GM19372 (cell line): ENCODE measurements around the gene TXNRD1.
A peak's percentile ranks its signal among the peaks of the same experiment; 100 is the strongest.
"Not testable (repeated sequence)": the region's sequence is repeated elsewhere in the genome, so short reads cannot be mapped to it uniquely, and the experiment has no call there.

Experiments
- ATAC-seq: cut with Tn5 transposase; IDR thresholded peaks from one replicate; pipeline ENCODE4 v1.9.1; 2021; ENCODE audit warnings: mild to moderate bottlenecking, low read depth, moderate library complexity; ENCODE audit not compliant: unreplicated experiment

Gene TXNRD1

DNA sequence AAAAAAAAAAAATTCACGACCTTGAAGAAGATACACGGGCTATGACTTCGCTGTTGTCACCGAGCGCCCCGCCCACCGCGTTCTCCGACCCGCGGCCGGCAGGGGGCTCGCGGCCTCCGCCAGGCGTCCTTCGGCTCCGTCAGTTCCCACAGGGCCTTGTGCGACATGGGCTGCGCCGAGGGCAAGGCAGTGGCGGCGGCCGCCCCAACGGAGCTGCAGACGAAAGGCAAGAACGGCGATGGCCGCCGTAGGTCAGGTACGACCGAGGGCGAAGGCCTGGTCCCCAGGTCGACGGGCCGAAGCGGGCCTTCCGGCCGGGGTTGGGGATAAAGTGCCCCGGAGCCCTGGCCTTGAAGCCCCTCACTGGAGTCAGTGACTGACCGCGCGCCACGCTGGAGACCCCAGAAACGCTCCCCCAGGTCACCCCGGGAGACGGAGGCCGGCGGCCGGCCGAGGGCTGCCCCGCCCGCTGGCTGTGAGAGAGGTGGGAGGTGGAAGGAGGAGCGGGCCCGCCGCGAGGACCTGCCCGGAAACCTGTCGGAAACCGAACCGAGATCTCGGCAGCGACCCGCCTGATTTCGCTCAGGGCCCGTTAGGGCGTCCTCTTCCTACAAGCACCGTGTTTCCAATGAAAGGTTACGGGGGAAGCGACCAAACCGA lies at the start of gene TXNRD1:
TSS of gene TXNRD1 (plus strand) at position 142 of the 660 bp plus-strand sequence. CDS start at position 166, 24 bp downstream.
- peak; percentile 91 for ATAC-seq

DNA sequence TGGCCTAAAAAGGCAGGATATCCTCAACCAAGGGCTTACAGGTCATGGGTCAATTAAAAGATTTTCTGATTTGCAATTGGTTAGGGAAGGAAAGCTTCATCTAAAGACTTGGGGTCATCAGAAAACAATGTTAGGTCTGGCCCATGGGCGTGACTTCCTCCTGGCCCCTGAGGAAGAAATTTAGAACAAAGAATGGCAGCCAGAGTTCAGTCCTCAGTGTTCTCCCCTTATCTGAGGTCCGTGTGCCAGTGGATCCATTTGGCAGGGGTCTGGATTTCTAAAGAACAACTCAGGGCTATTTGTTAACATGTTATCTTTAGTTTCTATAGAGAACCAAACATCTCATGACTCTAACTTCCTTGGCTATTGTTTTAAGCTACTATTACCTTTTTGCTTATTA lies 49.8 kb upstream of the TXNRD1 start:
- ATAC-seq: no peak

DNA sequence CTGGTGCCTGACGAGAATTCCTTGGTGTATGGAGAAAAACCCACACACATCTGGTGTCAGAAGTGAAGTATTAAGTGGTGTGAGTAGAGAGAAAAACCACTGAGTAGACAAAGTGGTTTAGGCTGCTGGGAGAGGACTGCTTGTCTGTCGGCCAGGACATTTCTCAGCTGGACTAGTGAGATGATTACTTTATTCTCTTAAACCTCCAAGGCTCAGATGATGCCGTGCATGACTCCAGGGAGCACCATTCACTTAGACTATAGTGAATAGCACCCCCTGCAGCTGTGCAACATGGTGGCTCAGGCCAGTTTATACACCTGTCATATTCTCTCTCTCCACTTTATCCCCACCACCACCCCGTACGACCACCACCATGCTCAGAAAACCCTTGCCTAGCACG lies 49.1 kb upstream of the TXNRD1 start:
- no peak for ATAC-seq

DNA sequence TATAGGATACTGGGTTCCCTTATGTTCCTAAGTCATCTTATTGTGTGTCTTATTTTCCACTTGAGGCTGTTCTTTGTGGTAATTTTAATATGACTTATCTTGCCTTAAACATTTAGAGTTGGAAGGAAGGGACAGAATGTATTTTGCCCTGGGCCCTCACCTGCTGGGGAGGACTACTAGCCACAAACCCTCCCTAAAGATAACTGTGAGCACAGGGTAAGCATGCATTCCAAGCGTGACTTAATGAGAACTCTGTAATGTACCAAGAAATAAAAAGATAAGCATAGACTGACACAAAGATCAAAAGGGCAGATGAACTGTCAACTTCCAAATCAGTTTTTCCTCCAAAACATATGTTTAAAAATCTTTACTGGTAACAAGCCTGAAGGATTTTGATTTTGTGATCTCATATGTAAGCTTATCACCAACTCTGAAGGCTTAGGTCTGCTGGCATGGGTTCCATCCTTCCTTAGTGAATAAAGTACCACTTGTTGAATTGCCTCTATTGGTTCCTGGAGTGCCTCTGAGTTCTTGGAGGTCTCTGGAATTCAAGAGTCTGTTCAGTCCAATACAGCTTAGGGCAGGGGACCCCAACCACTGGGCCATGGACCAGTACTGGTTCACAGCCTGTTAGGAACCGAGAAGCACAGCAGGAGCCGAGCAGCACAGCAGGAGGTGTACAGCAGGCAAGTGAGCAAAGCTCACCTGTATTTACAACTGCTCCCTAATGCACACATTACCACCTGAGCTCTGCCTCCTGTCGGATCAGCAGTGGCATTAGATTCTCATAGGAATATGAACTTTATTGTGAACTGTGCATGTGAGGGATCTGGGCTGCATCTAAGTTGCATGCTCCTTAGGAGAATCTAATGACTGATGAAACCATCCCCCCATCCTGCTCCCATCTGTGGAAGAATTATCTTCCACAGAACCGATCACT lies 47.8 kb upstream of the TXNRD1 start:
- no peak for ATAC-seq

DNA sequence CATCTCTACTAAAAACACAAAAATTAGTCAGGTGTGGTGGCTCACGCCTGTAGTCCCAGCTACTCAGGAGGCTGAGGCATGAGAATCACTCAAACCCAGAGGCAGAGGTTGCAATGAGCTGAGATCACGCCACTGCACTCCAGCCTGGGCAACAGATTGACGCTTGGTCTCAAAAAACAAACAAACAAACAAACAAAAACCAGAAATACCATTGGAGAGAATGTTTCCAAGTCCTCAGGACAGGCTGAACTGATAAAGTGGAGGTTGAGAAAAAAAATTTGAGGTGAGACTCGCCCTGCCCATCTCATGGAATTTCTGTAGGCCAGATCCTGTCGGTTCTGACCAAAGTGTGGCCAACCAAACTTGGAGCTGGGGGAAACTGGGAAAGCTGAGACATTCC lies 47.0 kb upstream of the TXNRD1 start:
- ATAC-seq: no peak

DNA sequence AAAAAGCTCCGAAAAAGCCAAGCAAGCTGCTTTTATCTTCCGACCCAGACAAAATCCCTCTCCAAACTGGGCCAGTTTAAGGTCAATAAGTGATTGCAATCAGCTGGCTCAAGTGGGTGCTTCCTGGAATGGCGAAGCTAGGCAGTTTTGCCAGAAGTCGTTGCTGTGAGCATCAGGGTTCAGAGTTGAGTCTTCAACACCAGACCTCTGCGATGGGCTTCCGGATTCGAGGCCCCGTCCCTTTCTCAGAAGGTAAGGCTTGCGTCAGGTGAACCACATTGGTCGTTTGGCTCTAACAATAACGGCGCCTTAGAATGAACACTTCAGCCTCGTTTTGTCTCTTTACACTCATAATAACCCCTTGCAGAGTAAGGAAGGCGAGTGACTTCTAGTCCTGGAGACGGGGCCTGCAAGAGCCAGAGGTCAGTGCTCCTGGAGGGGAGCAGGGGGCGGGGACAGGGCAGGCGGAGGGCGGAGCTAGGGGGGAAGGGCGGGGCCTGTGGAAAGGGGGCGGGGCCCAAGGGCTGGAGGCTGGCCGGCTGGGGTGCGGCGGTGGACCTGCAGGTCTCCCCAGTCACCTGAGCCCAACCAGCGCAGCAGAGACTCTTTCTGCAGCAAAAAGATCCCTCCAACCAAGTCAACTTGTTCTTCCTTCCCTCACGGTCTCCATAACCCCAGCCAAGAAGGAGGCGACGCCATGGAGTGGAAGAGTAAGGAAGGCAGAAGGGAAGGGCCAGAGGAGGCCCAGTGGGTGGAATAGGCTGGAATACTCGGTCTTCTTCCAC lies 43.6 kb upstream of the TXNRD1 start:
- no peak for ATAC-seq

GRCh38 chr12:104172570-104172947 lies 43.0 kb upstream of the TXNRD1 start:
- ATAC-seq: no peak

GRCh38 chr12:104173804-104174203 lies 41.8 kb upstream of the TXNRD1 start:
- ATAC-seq: not testable (repeated sequence)

DNA sequence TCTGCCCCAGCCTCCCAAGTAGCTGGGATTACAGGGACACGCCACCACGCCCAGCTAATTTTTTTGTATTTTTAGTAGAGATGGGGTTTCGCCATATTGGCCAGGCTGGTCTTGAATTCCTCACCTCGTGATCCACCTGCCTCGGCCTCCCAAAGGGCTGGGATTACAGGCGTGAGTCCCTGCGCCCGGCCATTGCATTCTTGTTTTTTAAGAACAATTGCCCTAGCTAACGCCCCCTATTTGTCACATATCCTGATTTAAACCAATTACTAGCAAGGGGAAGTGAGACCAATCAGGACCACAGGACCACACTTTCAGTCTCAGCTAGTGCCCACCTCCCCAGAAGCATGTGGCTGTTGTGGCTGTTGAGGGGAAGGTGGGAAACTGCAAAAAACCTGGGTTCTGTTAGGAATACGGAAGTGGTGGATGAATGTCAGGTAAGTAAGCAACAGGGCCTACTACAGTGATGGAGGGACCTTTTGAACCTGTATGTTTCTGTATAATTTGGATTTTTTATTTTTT lies 39.8 kb upstream of the TXNRD1 start:
- ATAC-seq: no peak

DNA sequence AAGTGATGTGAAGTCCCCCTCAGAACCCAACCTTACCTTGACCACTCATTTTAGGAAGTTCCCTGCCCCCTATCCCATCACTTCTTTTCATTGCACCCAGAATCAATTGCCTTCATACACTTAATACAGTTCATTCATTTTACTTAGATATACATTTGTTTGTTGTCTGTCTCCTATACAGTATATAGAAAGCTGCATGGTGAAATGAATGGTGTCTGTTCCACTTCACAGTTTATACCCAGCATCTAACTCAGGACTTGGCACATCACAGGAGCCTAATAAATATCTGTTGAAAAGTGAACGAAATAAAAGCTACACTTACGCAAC lies 38.3 kb upstream of the TXNRD1 start:
- no peak for ATAC-seq

- ATAC-seq: no peak
Measured at GRCh38 chr12:104177663-104178501, 37.7 kb upstream of the TXNRD1 start.

- ATAC-seq: no peak
Measured at GRCh38 chr12:104180374-104180773, 35.2 kb upstream of the TXNRD1 start.

DNA sequence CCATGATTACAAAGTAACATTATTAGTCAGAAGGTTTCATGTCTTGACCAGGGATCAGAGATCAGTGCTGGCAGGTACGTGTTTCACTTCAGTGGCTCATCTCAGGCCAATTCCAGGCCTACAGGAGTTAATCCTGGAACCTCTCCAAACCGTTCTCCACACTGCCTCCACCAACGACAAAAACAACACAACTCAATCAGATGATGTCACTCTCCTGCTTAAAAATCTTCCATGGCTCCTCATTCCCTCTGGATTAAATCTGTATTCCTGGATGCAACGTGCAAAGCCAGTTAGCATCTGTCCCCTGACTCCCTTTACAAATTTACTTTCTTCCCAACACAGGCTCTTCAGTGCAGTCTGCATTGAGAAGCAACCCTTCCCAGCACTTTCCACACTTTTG lies 34.3 kb upstream of the TXNRD1 start:
- ATAC-seq: no peak

- no peak for ATAC-seq
Measured at GRCh38 chr12:104182144-104182543, 33.4 kb upstream of the TXNRD1 start.

- ATAC-seq: no peak
Measured at GRCh38 chr12:104182621-104183378, 32.8 kb upstream of the TXNRD1 start.

GRCh38 chr12:104183443-104183842 lies 32.1 kb upstream of the TXNRD1 start:
- no peak for ATAC-seq

- no peak for ATAC-seq
Measured at GRCh38 chr12:104187446-104188155, 28.0 kb upstream of the TXNRD1 start.

- no peak for ATAC-seq
Measured at GRCh38 chr12:104188534-104188933, 27.0 kb upstream of the TXNRD1 start.
